ENCODE results near the gene ZNF639.
"Not testable (repeated sequence)": the region's sequence is repeated elsewhere in the genome, so short reads cannot be mapped to it uniquely, and the experiment has no call there.

ZNF639 gene

GRCh38 chr3:179322286-179323196, at the start of gene ZNF639:
Gene ZNF639, plus strand, starts transcription at chr3:179323031. Its CDS starts 5,263 bp downstream, at chr3:179328294.
- DNase-seq (ENCODE audit: low read depth), result peak; percentile 81

GRCh38 chr3:179274434-179274833, 48.4 kb upstream of the ZNF639 start:
- DNase-seq (ENCODE audit: low read depth), result not testable (repeated sequence)

GRCh38 chr3:179276001-179276400, 46.8 kb upstream of the ZNF639 start:
- DNase-seq (ENCODE audit: low read depth), result no peak

- DNase-seq (ENCODE audit: low read depth), result no peak
Observed at GRCh38 chr3:179276743-179277142, 46.1 kb upstream of the ZNF639 start.

- DNase-seq (ENCODE audit: low read depth), result no peak
Observed at GRCh38 chr3:179278151-179278550, 44.7 kb upstream of the ZNF639 start.

GRCh38 chr3:179278932-179279693, 43.7 kb upstream of the ZNF639 start:
- no peak for DNase-seq (ENCODE audit: low read depth)

- no peak for DNase-seq (ENCODE audit: low read depth)
Observed at GRCh38 chr3:179279837-179280236, 43.0 kb upstream of the ZNF639 start.

GRCh38 chr3:179281825-179282224, 41.0 kb upstream of the ZNF639 start:
- no peak for DNase-seq (ENCODE audit: low read depth)

GRCh38 chr3:179286331-179286730, 36.5 kb upstream of the ZNF639 start:
- DNase-seq (ENCODE audit: low read depth), result no peak

GRCh38 chr3:179288845-179289244, 34.0 kb upstream of the ZNF639 start:
- DNase-seq (ENCODE audit: low read depth), result no peak

GRCh38 chr3:179289295-179289694, 33.5 kb upstream of the ZNF639 start:
- no peak for DNase-seq (ENCODE audit: low read depth)

GRCh38 chr3:179292450-179292849, 30.4 kb upstream of the ZNF639 start:
- DNase-seq (ENCODE audit: low read depth), result no peak

- no peak for DNase-seq (ENCODE audit: low read depth)
Observed at GRCh38 chr3:179297971-179298725, 24.7 kb upstream of the ZNF639 start.

GRCh38 chr3:179299316-179299715, 23.5 kb upstream of the ZNF639 start:
- no peak for DNase-seq (ENCODE audit: low read depth)

GRCh38 chr3:179299999-179300613, 22.7 kb upstream of the ZNF639 start:
- no peak for DNase-seq (ENCODE audit: low read depth)

GRCh38 chr3:179301645-179302044, 21.2 kb upstream of the ZNF639 start:
- DNase-seq (ENCODE audit: low read depth), result no peak

- DNase-seq (ENCODE audit: low read depth), result no peak
Observed at GRCh38 chr3:179302111-179302510, 20.7 kb upstream of the ZNF639 start.

GRCh38 chr3:179304605-179305004, 18.2 kb upstream of the ZNF639 start:
- DNase-seq (ENCODE audit: low read depth), result no peak

GRCh38 chr3:179307362-179307761, 15.5 kb upstream of the ZNF639 start:
- DNase-seq (ENCODE audit: low read depth), result not testable (repeated sequence)

- no peak for DNase-seq (ENCODE audit: low read depth)
Observed at GRCh38 chr3:179308001-179308400, 14.8 kb upstream of the ZNF639 start.

GRCh38 chr3:179309225-179310078, 13.4 kb upstream of the ZNF639 start:
- DNase-seq (ENCODE audit: low read depth), result no peak

Data from activated T-helper 9 cell treated with anti-CD3 and anti-CD28 coated beads, Interleukin-2, amount 50 U/mL, for 16 hours (primary cell).